CD4-positive, CD25-positive, alpha-beta regulatory T cell (primary cell): ENCODE results near the gene RASGEF1C. TPM values are rescaled to one million over a fixed set of nuclear protein-coding genes. Genes with fewer than 3 reads are reported as not detected.

Experiments
- ATAC-seq, 2 donors: fragments of 150-1000 bp; cut with Tn5 transposase; one replicate each; pipeline ENCODE4 v1.10.0; 2021; ENCODE audit warnings: low read depth in 2 of 2, moderate number of reproducible peaks in 2 of 2, moderate library complexity in 1 of 2
- DNase-seq, 3 donors: peaks; one replicate each; pipeline versions ENCODE4 v3.0.0 to v3.0.0-alpha.2; 2012 to 2022; ENCODE audit warnings: mixed read lengths in 1 of 3
- H3K27ac ChIP-seq: one replicate; pipeline ENCODE4 v1.7.0; 2013; ENCODE audit warnings: mild to moderate bottlenecking, low read length; ENCODE audit not compliant: insufficient read depth, poor library complexity, severe bottlenecking
- H3K27me3 ChIP-seq: one replicate; pipeline ENCODE4 v1.7.0; 2013; ENCODE audit warnings: low read length; ENCODE audit not compliant: control insufficient read depth, insufficient read depth
- H3K36me3 ChIP-seq: one replicate; pipeline ENCODE4 v1.7.0; 2013; ENCODE audit warnings: mild to moderate bottlenecking, low read length, moderate library complexity; ENCODE audit not compliant: control insufficient read depth, insufficient read depth
- H3K4me1 ChIP-seq: 2 replicates; pipeline ENCODE4 v1.7.0; 2013; ENCODE audit warnings: mild to moderate bottlenecking, low read length; ENCODE audit not compliant: insufficient read depth, control insufficient read depth, poor library complexity, severe bottlenecking
- H3K4me3 ChIP-seq: one replicate; pipeline ENCODE4 v1.7.0; 2013; ENCODE audit warnings: low read depth, mild to moderate bottlenecking, low read length, moderate library complexity
- H3K9me3 ChIP-seq, 2 experiments: 1 replicate in 1 of 2; 2 replicates in 1 of 2; pipeline ENCODE4 v1.7.0; 2013; ENCODE audit warnings: low read length in 2 of 2, mild to moderate bottlenecking in 1 of 2, moderate library complexity in 1 of 2; ENCODE audit not compliant: control insufficient read depth in 2 of 2
- H3K27ac Mint-ChIP-seq, 3 donors: one replicate each; pipeline ENCODE4 v1.8.0; 2020 to 2022; ENCODE audit warnings: mild to moderate bottlenecking in 3 of 3, mixed read lengths in 3 of 3, moderate library complexity in 2 of 3
- H3K27me3 Mint-ChIP-seq: one replicate; pipeline ENCODE4 v1.8.0; 2022; ENCODE audit warnings: mild to moderate bottlenecking, mixed read lengths
- H3K36me3 Mint-ChIP-seq: one replicate; pipeline ENCODE4 v1.8.0; 2020; ENCODE audit warnings: mixed read lengths
- H3K4me1 Mint-ChIP-seq, 4 donors: one replicate each; pipeline ENCODE4 v1.8.0; 2020 to 2022; ENCODE audit warnings: mixed read lengths in 4 of 4, mild to moderate bottlenecking in 1 of 4
- H3K4me3 Mint-ChIP-seq, 4 donors: one replicate each; pipeline ENCODE4 v1.8.0; 2020 to 2022; ENCODE audit warnings: mild to moderate bottlenecking in 4 of 4, mixed read lengths in 4 of 4, moderate library complexity in 3 of 4
- H3K9me3 Mint-ChIP-seq, 7 donors: one replicate each; pipeline ENCODE4 v1.8.0; 2020 to 2022; ENCODE audit warnings: mixed read lengths in 7 of 7, mild to moderate bottlenecking in 3 of 7, moderate library complexity in 2 of 7
- polyA plus RNA-seq, 4 donors: library from polyadenylated mRNA; unstranded; fragments of 300-500 nt; fragmentation: Illumina TruSeq; gene quantifications; one replicate each; pipeline ENCODE4 v1.2.3, GENCODE V29; 2021
- total RNA-seq: library from RNA; stranded (reverse); gene quantifications from one replicate; pipeline ENCODE4 v1.2.3, GENCODE V29; 2022

Gene RASGEF1C
- total and polyA plus RNA-seq, 5 donors from 2014 or later, result not detected

DNA sequence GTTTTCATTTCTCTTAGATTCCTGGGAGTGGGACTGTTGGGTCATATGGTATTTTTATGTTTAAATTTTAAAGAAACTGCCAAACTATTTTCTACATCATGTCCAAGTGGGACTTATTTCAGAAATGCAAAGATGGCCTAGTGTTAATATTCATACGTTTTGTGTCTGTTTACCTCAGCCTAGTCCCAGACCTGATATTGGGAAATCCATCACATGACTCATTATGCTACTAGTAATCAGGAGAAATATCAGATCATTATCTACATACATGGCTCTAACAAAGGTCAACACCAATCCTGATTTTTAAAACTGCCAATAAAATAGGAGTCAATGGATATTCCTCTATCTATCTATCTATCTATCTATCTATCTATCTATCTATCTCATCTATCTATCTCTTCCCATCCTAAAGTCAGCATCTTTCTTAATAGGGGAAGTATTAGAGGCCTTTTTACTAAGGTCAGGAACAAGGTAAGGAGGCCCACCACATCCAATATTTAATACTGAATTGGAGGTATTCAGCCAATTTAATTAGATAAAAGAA is 4.7 kb downstream of the RASGEF1C start:
- no peaks in the 10 kb centered on the region for H3K36me3 Mint-ChIP-seq
- peaks cover 29% of the 10 kb centered on the region for H3K27me3 Mint-ChIP-seq

DNA sequence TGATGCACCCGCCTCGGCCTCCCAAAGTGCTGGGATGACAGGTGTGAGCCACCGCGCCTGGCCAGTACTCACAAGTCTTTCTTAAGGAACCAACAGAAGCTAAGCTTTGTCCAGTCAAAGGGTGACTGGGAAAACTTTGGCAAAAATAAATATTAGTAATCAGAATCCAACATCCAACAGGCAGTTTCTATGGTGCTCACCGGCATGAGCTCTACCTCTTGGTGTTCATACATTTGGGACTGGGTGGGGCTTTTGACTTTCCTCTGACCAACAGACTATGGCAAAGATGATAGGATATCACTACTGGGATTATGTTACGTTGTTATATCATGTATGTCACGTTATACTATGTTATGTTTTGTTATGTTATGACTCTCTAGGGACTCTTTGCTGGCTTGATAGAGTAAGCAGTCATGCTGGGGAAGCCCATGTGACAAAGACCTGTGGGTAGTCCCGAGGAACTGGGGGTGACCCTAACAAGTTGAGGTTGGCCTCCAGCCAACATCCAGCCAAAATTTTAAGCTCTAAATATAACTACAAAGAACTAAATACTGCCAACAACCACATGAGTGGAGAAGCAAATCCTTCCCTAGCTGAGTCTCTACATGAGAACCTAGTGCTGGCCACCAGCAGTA is 6.0 kb downstream of the RASGEF1C start:
- Mint-ChIP-seq H3K9me3 (peaks cover 0 to 2% (median 0%) of the 10 kb centered on the region in 7 donors), H3K4me3 (no peak overlapping the region), H3K36me3 (no peaks in the 10 kb centered on the region), H3K27me3 (peaks cover 23% of the 10 kb centered on the region), H3K4me1 (peaks cover 0 to 1% (median under 1%) of the 10 kb centered on the region in 4 donors), H3K27ac (no peak overlapping the region)
- no peak for DNase-seq
- Histone ChIP-seq H3K4me3 (no peak overlapping the region), H3K36me3 (no peaks in the 10 kb centered on the region), H3K4me1 (no peaks in the 10 kb centered on the region), H3K27me3 (no peaks in the 10 kb centered on the region), H3K9me3 (no peaks in the 10 kb centered on the region), H3K27ac (no peak overlapping the region)
- ATAC-seq, result no peak

More for the DNA sequence above, 4.7 kb downstream of the RASGEF1C start:
- Mint-ChIP-seq H3K9me3 (peaks cover 0 to 2% (median 0%) of the 10 kb centered on the region in 7 donors), H3K4me3 (no peak overlapping the region), H3K4me1 (peaks cover 0 to 6% (median 3%) of the 10 kb centered on the region in 4 donors), H3K27ac (no peak overlapping the region)
- Histone ChIP-seq H3K27me3 (no peaks in the 10 kb centered on the region), H3K36me3 (no peaks in the 10 kb centered on the region), H3K27ac (no peak overlapping the region), H3K4me1 (no peaks in the 10 kb centered on the region), H3K9me3 (no peaks in the 10 kb centered on the region), H3K4me3 (no peak overlapping the region)
- ATAC-seq, result no peak
- no peak for DNase-seq

DNA sequence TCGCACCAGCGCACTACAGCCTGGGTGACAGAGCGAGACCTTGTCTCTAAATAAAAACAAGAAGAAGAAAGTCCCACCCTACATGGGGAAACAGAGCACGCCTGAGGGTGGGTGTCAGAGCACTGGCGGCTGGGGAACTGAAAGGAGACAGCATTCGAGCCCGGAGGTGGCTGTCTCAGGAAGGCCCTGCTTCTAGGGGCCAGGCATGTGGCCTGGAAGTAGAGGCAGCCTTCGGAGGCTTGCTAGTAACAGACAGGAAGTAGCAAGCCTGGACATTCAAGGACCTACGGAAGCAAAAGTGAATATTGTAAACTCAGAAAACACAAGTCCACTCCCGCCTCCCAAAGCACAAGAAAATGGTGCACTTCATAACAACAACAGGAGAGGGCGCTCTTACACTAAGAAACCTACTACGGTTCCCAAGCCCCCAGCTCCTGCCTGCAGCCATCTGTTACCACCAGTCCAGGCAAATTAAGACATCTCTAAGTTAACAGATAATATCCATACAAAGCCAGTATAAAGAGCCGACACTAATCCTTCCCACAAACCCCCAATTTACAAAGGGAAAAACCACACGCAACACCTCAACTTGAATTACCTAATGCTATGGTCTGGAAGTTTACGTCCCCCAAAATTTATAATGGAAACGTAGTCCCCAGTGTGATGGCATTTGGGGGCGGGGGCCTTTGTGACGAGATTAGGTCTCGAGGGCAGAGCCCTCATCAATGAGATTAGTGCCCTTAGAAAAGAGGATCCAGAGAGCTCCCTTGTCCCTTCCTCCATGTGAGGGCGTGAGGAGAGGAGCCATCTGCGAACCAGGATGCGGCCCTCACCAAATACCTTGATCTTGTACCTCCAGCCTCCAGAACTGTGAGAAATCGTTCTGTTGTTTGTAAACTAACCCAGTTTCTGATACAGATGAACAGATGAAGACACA is 7.7 kb downstream of the RASGEF1C start:
- Histone ChIP-seq H3K9me3 (no peaks in the 10 kb centered on the region), H3K27me3 (no peaks in the 10 kb centered on the region), H3K4me3 (no peak overlapping the region), H3K36me3 (no peaks in the 10 kb centered on the region), H3K27ac (no peak overlapping the region), H3K4me1 (no peaks in the 10 kb centered on the region)
- Mint-ChIP-seq H3K9me3 (no peaks in the 10 kb centered on the region), H3K27ac (no peak overlapping the region), H3K4me3 (no peak overlapping the region), H3K27me3 (peaks cover 8% of the 10 kb centered on the region), H3K4me1 (no peaks in the 10 kb centered on the region), H3K36me3 (no peaks in the 10 kb centered on the region)
- DNase-seq, result peak in 1 of 3 donors; percentile 24
- no peak for ATAC-seq

DNA sequence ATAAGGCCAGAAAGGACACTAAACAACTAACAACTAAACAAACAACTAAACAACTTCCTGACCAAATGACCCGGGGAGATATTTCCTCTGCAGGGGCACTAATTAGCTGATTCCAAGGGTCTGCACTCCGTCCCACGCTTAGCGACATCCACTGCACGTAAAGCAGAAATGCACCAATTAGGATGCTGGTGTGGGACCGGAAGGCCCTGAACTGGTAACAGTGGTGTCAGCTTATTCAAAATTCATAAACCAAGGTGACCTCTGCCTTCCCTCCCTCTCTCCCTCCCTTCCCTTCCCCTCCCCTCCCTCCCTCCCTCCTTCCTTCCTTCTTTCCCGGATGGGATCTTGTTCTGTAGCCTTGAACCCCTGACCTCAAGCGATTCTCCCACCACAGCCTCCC is 9.6 kb downstream of the RASGEF1C start:
- no peak overlapping the region for H3K27ac Mint-ChIP-seq
- H3K27me3 Mint-ChIP-seq, result peaks cover 4% of the 10 kb centered on the region
- H3K4me3 ChIP-seq, result no peak overlapping the region
- no peaks in the 10 kb centered on the region for H3K36me3 Mint-ChIP-seq
- no peaks in the 10 kb centered on the region for H3K27me3 ChIP-seq
- no peaks in the 10 kb centered on the region for H3K9me3 ChIP-seq
- H3K4me1 ChIP-seq, result no peaks in the 10 kb centered on the region
- H3K4me3 Mint-ChIP-seq, result no peak overlapping the region
- no peaks in the 10 kb centered on the region for H3K4me1 Mint-ChIP-seq
- ATAC-seq, result no peak
- H3K27ac ChIP-seq, result no peak overlapping the region
- no peaks in the 10 kb centered on the region for H3K36me3 ChIP-seq
- no peak for DNase-seq
- no peaks in the 10 kb centered on the region for H3K9me3 Mint-ChIP-seq

DNA sequence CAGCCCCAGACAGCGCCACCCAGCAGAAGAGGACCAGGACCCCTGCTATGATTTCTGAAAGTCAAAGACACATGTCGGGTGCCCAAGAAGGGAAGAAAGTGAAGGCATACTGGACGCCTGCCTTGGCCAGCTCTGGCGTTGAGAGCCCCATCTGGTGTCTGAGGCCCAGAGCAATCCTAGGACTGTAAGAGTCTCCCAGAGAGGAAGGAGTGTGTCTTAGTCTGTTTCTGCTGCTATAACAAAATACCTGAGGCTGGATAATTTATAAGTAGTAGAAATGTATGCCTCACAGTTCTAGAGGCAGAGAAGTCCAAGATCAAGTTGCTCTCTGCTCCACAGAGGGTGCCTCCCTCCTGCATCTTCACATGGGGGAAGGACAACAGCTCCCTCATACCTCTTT is 10.8 kb downstream of the RASGEF1C start:
- Histone ChIP-seq H3K27ac (no peak overlapping the region), H3K36me3 (no peaks in the 10 kb centered on the region), H3K27me3 (no peaks in the 10 kb centered on the region), H3K4me1 (no peaks in the 10 kb centered on the region), H3K4me3 (no peak overlapping the region), H3K9me3 (no peaks in the 10 kb centered on the region)
- H3K9me3 Mint-ChIP-seq, result no peaks in the 10 kb centered on the region
- H3K27ac Mint-ChIP-seq, result no peak overlapping the region
- ATAC-seq (no peak), DNase-seq (no peak)
- H3K27me3 Mint-ChIP-seq, result peaks cover 4% of the 10 kb centered on the region
- no peak overlapping the region for H3K4me3 Mint-ChIP-seq
- H3K36me3 Mint-ChIP-seq, result no peaks in the 10 kb centered on the region
- H3K4me1 Mint-ChIP-seq, result no peaks in the 10 kb centered on the region

DNA sequence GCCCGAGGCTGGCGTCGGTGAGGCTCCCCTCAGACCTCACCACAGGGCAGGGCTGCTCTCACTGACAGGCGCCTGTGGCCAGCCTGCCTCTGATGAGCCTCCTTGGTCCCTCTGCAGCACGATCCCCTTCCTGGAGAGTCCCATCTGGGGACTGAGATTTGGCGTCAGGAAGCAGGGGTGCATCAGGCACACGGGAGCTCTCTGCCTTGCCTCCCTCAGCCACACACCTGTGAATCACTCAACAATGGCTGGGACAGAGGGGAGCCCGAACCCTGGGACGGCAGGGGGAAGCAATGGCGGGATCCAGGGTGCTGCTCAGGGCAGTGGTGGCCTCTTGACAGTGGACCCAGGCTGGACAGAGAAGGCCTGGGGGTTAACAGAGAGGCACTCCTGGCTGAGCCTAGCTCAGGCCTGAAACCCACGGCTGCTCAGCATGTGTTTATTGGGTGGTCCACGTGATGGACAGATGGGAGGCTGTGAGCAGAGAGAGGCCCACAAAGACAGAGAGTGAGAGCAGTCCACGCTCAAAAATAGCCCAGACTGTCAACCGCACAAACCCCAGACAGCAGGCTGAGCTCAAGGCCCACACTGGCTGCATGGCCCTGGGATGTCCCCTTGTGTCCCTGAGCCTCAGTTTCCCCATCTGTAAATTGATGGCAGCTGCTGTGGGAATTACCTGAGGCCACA is 11.9 kb downstream of the RASGEF1C start:
- no peaks in the 10 kb centered on the region for H3K9me3 ChIP-seq
- Mint-ChIP-seq H3K36me3 (no peaks in the 10 kb centered on the region), H3K4me3 (no peak overlapping the region), H3K27me3 (peaks cover 4% of the 10 kb centered on the region), H3K4me1 (no peaks in the 10 kb centered on the region), H3K27ac (no peak overlapping the region), H3K9me3 (no peaks in the 10 kb centered on the region)
- H3K4me3 ChIP-seq, result no peak overlapping the region
- no peaks in the 10 kb centered on the region for H3K27me3 ChIP-seq
- H3K36me3 ChIP-seq, result no peaks in the 10 kb centered on the region
- DNase-seq (no peak), ATAC-seq (no peak)
- no peaks in the 10 kb centered on the region for H3K4me1 ChIP-seq
- no peak overlapping the region for H3K27ac ChIP-seq

DNA sequence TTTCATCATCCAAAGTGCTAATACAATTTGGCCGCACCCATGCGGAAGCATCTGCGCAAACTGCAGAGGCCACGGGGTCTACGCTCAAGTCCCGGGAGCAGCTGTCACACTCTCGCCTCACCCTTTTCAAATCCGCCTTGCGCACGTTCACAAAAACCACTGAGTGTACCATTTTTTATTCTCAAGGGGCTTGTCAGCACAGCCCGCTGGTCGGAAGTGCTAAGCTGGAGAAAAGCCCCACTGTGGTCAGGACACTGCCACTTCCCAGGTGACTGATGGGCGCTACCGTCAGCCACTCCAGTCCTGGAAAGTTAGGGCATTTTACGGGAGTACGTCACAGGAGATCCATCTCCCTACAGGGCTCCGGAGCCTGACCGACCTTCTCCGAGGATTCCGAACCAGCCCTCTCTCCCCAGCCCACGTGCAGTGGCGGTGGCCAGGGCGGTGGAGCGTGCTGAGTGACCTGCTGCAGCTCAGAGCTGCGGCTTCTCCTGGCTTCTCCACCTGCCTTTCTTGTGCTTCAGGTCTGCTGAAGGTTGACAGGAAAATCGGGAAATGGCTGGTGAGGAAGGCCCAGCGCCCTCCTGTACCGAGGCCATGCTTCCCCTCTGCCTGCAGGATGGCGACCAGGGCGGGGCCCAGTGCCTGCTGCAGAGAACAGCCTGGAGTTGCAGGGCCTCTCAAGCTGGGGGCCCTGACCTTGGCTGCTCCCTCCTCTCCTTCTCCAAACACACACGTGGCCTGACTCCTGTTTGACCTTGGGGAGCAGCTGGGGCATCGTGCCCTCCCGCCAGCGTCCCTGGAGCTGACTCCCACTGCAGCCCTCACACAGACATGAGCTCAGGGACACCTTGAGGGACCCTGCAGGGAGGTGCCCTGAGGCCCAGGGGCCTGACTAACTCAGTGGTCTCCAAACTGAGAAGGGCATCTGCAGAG is 14.3 kb downstream of the RASGEF1C start:
- Mint-ChIP-seq H3K36me3 (no peaks in the 10 kb centered on the region), H3K9me3 (peaks cover 0 to 3% (median 0%) of the 10 kb centered on the region in 7 donors), H3K4me3 (no peak overlapping the region), H3K4me1 (no peaks in the 10 kb centered on the region), H3K27me3 (peaks cover 2% of the 10 kb centered on the region), H3K27ac (no peak overlapping the region)
- no peak for ATAC-seq
- no peaks in the 10 kb centered on the region for H3K36me3 ChIP-seq
- no peak overlapping the region for H3K4me3 ChIP-seq
- H3K9me3 ChIP-seq, result no peaks in the 10 kb centered on the region
- H3K27me3 ChIP-seq, result no peaks in the 10 kb centered on the region
- no peak for DNase-seq
- no peaks in the 10 kb centered on the region for H3K4me1 ChIP-seq
- H3K27ac ChIP-seq, result no peak overlapping the region
